Umbilical cord (tissue), 2 donors: ENCODE measurements around the gene OSBPL5. TPM values are rescaled to one million over a fixed set of nuclear protein-coding genes. Genes with fewer than 3 reads are reported as not detected.

ENCODE experiments used
- DNase-seq: peaks from one replicate; pipeline ENCODE4 v3.0.0-alpha.2; 2015; ENCODE audit warnings: low spot score
- total RNA-seq: library from RNA; depleted of rRNA; stranded (reverse); fragments of >200 nt; gene quantifications from one replicate; pipeline ENCODE4 v1.2.3, GENCODE V29; 2014; ENCODE audit warnings: low replicate concordance; ENCODE audit not compliant: insufficient read depth

OSBPL5 gene
- total RNA-seq: 40.0 TPM

GRCh38 chr11:3165152-3165705 lies at the start of gene OSBPL5:
Gene OSBPL5 (minus strand): TSS chr11:3165310. CDS start chr11:3129148, 36,162 bp downstream.
- DNase-seq: peak; percentile 84

GRCh38 chr11:3214420-3214699 lies 49.2 kb upstream of the OSBPL5 start:
- DNase-seq: no peak

GRCh38 chr11:3213659-3214419 lies 48.7 kb upstream of the OSBPL5 start:
- DNase-seq: no peak

GRCh38 chr11:3208272-3208671 lies 43.2 kb upstream of the OSBPL5 start:
- no peak for DNase-seq

- no peak for DNase-seq
These were observed 42.5 kb upstream of the OSBPL5 start for GRCh38 chr11:3207526-3208189.

GRCh38 chr11:3206922-3207204 lies 41.8 kb upstream of the OSBPL5 start:
- no peak for DNase-seq

- no peak for DNase-seq
These were observed 41.2 kb upstream of the OSBPL5 start for GRCh38 chr11:3206156-3206921.

- DNase-seq: no peak
These were observed 40.4 kb upstream of the OSBPL5 start for GRCh38 chr11:3205261-3206155.

- no peak for DNase-seq
These were observed 39.3 kb upstream of the OSBPL5 start for GRCh38 chr11:3204141-3205015.

- no peak for DNase-seq
These were observed 38.3 kb upstream of the OSBPL5 start for GRCh38 chr11:3203221-3204043.

GRCh38 chr11:3202759-3203158 lies 37.6 kb upstream of the OSBPL5 start:
- DNase-seq: no peak

GRCh38 chr11:3202305-3202704 lies 37.2 kb upstream of the OSBPL5 start:
- DNase-seq: no peak

- DNase-seq: no peak
These were observed 36.6 kb upstream of the OSBPL5 start for GRCh38 chr11:3201677-3202181.

GRCh38 chr11:3201112-3201581 lies 36.0 kb upstream of the OSBPL5 start:
- DNase-seq: no peak

GRCh38 chr11:3200388-3201111 lies 35.4 kb upstream of the OSBPL5 start:
- DNase-seq: no peak

- no peak for DNase-seq
These were observed 34.6 kb upstream of the OSBPL5 start for GRCh38 chr11:3199537-3200295.

GRCh38 chr11:3198815-3199214 lies 33.7 kb upstream of the OSBPL5 start:
- DNase-seq: no peak
